SW480 (cell line): ENCODE data around the gene SEC22C.

Experiments used
- DNase-seq: peaks from one replicate; pipeline ENCODE4 v3.0.0-alpha.2; 2016; ENCODE audit warnings: low spot score

The SEC22C gene

GRCh38 chr3:42498034-42498433, 83.7 kb downstream of the SEC22C start:
- no peak for DNase-seq
